MCF 10A (cell line): Measurements from ENCODE around the gene SLC25A26. TPM values are rescaled to one million over a fixed set of nuclear protein-coding genes. Genes with fewer than 3 reads are reported as not detected.

Experiments used
- BruUV-seq: library from RNA; stranded (reverse); fragments of 400-500 nt; replicated peaks from 2 replicates; lab custom pipeline; 2021; lab: Mats Ljungman, UMichigan
- CTCF ChIA-PET: fragments of 300-600 bp; sonication (Branson Sonifier 250); formaldehyde crosslinking; extraction: SDS; loops from one replicate; lab custom pipeline; 2021; ENCODE audit warnings: antibody characterized with exemption, inconsistent platforms; lab: Yijun Ruan, JAX
- POLR2A ChIA-PET: fragments of 300-600, 350-650 bp; sonication (Branson Sonifier 250); formaldehyde crosslinking; extraction: SDS; loops from one replicate; lab custom pipeline; 2020; ENCODE audit warnings: antibody characterized with exemption, inconsistent platforms; lab: Yijun Ruan, JAX
- DNase-seq: peaks from one replicate; pipeline ENCODE4 v3.0.0-alpha.2; 2018; ENCODE audit not compliant: unreplicated experiment
- H3K27ac Mint-ChIP-seq: one replicate; pipeline ENCODE4 v1.8.0; 2022; ENCODE audit warnings: mild to moderate bottlenecking, low read depth, mixed read lengths; ENCODE audit not compliant: unreplicated experiment
- H3K27me3 Mint-ChIP-seq: one replicate; pipeline ENCODE4 v1.8.0; 2022; ENCODE audit warnings: mixed read lengths; ENCODE audit not compliant: insufficient read depth, unreplicated experiment
- H3K36me3 Mint-ChIP-seq: one replicate; pipeline ENCODE4 v1.8.0; 2022; ENCODE audit warnings: mild to moderate bottlenecking, moderate library complexity, mixed read lengths; ENCODE audit not compliant: insufficient read depth, unreplicated experiment
- H3K4me1 Mint-ChIP-seq: one replicate; pipeline ENCODE4 v1.8.0; 2022; ENCODE audit warnings: mixed read lengths; ENCODE audit not compliant: insufficient read depth, unreplicated experiment
- H3K4me3 Mint-ChIP-seq: one replicate; pipeline ENCODE4 v1.8.0; 2022; ENCODE audit warnings: mild to moderate bottlenecking, moderate library complexity, mixed read lengths; ENCODE audit not compliant: unreplicated experiment
- H3K9me3 Mint-ChIP-seq: one replicate; pipeline ENCODE4 v1.8.0; 2022; ENCODE audit warnings: mixed read lengths; ENCODE audit not compliant: unreplicated experiment
- CTCF ChIP-seq: fragments of 200-600 bp; IDR thresholded peaks from one replicate; pipeline ENCODE4 v1.8.0; 2022; ENCODE audit warnings: antibody characterized with exemption, mild to moderate bottlenecking; ENCODE audit not compliant: unreplicated experiment
- intact Hi-C: fragments of 100-400 bp; cut with micrococcal nuclease; formaldehyde crosslinking; loops from 2 replicates; pipeline ENCODE4 v1.14.1; 2022
- total RNA-seq: library from RNA; stranded (reverse); gene quantifications from 2 replicates; pipeline ENCODE4 v1.2.3, GENCODE V29; 2022

SLC25A26 gene
- total RNA-seq, 1 experiment from 2014 or later, result 24.8 TPM

GRCh38 chr3:66256806-66257205, 36.0 kb downstream of the SLC25A26 start:
- CTCF ChIA-PET, result interaction anchor here (1.3 kb wide), 1 partner anchor 151 kb away, joined by 5 read pairs; no protein-coding TSS in a partner anchor
- no peak overlapping the region for H3K27ac Mint-ChIP-seq

GRCh38 chr3:66259566-66260255, 38.9 kb downstream of the SLC25A26 start:
- TF ChIP-seq CTCF, result no peak
- no peaks in the 10 kb centered on the region for H3K9me3 Mint-ChIP-seq
- DNase-seq, result no peak
- peaks cover 28% of the 10 kb centered on the region for H3K36me3 Mint-ChIP-seq
- BruUV-seq, result no TSS peak
- intact Hi-C loops, result no loop called here
- H3K27ac Mint-ChIP-seq, result no peak overlapping the region
- no peaks in the 10 kb centered on the region for H3K27me3 Mint-ChIP-seq
- no peak overlapping the region for H3K4me3 Mint-ChIP-seq
- H3K4me1 Mint-ChIP-seq, result peaks cover 6% of the 10 kb centered on the region
- ChIA-PET CTCF (interaction anchor here (0.6 to 1.1 kb wide), 6 partner anchors 11 to 562 kb away, joined by 3 to 4 read pairs (median 3); no protein-coding TSS in a partner anchor), POLR2A (no interaction called here)

More at GRCh38 chr3:66256806-66257205, 36.0 kb downstream of the SLC25A26 start:
- BruUV-seq, result no TSS peak
- intact Hi-C loops, result no loop called here
- H3K36me3 Mint-ChIP-seq, result peaks cover 8% of the 10 kb centered on the region
- no peaks in the 10 kb centered on the region for H3K27me3 Mint-ChIP-seq
- H3K9me3 Mint-ChIP-seq, result no peaks in the 10 kb centered on the region
- no peak overlapping the region for H3K4me3 Mint-ChIP-seq
- TF ChIP-seq CTCF, result no peak
- POLR2A ChIA-PET, result no interaction called here
- peaks cover 6% of the 10 kb centered on the region for H3K4me1 Mint-ChIP-seq
- DNase-seq, result no peak

GRCh38 chr3:66260431-66260830, 39.6 kb downstream of the SLC25A26 start:
- H3K36me3 Mint-ChIP-seq, result peaks cover 28% of the 10 kb centered on the region
- no peak overlapping the region for H3K27ac Mint-ChIP-seq
- no peaks in the 10 kb centered on the region for H3K27me3 Mint-ChIP-seq
- intact Hi-C loops, result no loop called here
- POLR2A ChIA-PET, result no interaction called here
- no peaks in the 10 kb centered on the region for H3K9me3 Mint-ChIP-seq
- no peak for TF ChIP-seq CTCF
- CTCF ChIA-PET, result interaction anchor here (0.7 to 1.1 kb wide), 4 partner anchors 10 to 562 kb away, joined by 3 to 4 read pairs (median 4); no protein-coding TSS in a partner anchor
- DNase-seq, result no peak
- peaks cover 6% of the 10 kb centered on the region for H3K4me1 Mint-ChIP-seq
- no TSS peak for BruUV-seq
- no peak overlapping the region for H3K4me3 Mint-ChIP-seq

GRCh38 chr3:66261355-66261754, 40.6 kb downstream of the SLC25A26 start:
- POLR2A ChIA-PET, result interaction anchor here (1.3 kb wide), 1 partner anchor 9 kb away, joined by 6 read pairs; no protein-coding TSS in a partner anchor
- H3K4me3 Mint-ChIP-seq, result no peak overlapping the region
- BruUV-seq, result no TSS peak
- peaks cover 28% of the 10 kb centered on the region for H3K36me3 Mint-ChIP-seq
- H3K27me3 Mint-ChIP-seq, result no peaks in the 10 kb centered on the region
- no peaks in the 10 kb centered on the region for H3K9me3 Mint-ChIP-seq
- peaks cover 6% of the 10 kb centered on the region for H3K4me1 Mint-ChIP-seq
- DNase-seq, result no peak
- intact Hi-C loops, result no loop called here
- no peak overlapping the region for H3K27ac Mint-ChIP-seq
- no peak for TF ChIP-seq CTCF
- CTCF ChIA-PET, result no interaction called here
